Stimulated activated CD4-positive, alpha-beta T cell treated with anti-CD3 and anti-CD28 coated beads, Interleukin-1b, Interleukin-23, amount 100 ng/mL, for 1 hour (primary cell): ENCODE measurements around the gene IL23R.

Source experiments
- DNase-seq, 2 donors: peaks; one replicate each; pipeline ENCODE4 v3.0.0-alpha.2; 2020; ENCODE audit warnings: low read depth in 2 of 2

Gene IL23R

DNA sequence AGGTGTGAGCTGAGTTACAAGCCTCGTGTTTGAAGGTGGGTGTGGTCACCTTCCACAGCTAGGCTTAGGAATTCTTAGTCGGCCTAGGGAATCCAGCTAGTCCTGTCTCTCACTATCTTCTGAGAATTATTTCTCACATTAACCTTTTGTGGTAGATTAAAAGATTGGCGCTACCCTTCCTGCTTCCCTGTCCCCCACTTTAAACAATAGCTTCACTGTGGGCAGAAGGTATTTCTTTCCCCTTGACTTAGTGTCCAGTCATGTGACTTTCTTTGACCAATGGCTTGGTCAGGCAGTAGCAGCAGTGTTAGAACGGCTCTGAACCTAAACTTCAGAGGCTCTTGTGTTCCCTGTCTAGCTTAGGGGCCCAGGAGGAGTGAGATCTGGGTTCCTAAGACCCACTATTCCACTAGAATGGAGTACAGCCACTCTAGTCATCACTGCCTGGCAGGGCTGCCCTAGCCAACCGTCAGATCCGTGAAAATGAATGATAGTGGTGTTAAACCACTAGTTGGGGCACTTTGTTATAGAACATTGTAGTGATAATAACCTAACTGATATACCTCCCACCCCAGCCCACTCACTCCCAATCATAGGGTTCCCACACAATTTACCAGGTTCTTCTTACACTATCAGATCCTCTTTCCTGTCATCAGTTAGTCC lies 17.6 kb upstream of the IL23R start:
- no peak for DNase-seq

DNA sequence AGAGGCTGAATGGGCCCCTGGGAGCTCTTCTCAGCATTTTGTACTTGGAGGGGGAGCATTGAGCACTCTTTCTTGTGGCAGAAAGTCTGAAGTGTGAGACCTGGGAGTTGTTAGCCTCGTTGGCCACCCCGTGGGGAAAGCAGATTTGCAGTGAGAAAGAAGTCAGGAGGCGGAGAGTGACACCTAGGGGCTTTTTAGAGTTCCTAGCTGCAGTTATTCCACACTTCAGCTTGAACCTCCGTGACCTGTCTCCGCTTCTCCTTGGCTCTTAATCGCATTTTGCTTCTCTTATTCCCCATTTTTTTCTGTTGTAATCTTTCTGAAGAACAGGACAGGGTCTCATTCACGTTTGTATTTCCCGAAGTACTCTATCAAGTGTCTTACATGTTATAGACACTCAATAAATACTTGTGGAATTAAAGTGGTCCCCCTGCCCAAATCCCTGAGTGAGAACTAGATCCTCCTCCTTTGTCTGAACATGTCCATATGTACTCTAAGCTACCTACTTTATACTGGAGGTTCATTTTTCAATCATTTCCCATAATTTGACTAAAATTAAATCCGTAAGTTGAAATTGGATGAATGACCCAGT lies 17.0 kb upstream of the IL23R start:
- DNase-seq, result peak in 1 of 2 donors; percentile 18

DNA sequence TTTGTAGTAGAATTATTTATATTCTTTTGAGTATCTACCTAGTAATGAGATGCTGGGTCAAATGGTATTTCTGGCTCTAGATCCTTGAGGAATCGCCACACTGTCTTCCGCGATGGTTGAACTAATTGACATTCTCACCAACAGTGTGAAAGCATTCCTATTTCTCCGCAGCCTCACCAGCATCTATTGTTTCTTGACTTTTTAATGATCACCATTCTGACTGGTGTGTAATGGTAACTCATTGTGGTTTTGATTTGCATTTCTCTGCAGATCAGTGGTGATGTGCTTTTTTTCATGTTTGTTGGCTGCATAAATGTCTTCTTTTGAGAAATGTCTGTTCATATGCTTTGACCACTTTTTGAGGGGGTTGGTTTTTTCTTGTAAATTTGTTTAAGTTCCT lies 15.3 kb upstream of the IL23R start:
- DNase-seq, result no peak

DNA sequence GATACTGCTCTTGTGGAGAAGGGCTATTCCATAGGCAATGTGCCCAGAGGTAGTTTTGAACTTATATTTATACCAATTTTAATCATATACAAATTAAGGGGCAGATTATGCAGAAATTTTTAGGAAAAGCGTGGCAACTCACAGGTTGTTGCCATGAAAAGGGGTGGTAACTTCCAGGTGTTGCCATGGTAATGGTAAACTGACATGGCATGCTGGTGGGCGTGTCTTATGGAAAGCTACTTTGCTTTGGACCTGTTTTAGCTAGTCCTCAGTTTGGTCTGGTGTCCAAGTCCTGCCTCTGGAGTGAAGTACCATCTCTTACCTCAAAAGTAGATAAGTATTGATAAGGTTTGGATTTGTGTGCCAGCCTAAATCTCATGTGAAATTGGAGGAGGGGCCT lies 7.9 kb upstream of the IL23R start:
- no peak for DNase-seq

DNA sequence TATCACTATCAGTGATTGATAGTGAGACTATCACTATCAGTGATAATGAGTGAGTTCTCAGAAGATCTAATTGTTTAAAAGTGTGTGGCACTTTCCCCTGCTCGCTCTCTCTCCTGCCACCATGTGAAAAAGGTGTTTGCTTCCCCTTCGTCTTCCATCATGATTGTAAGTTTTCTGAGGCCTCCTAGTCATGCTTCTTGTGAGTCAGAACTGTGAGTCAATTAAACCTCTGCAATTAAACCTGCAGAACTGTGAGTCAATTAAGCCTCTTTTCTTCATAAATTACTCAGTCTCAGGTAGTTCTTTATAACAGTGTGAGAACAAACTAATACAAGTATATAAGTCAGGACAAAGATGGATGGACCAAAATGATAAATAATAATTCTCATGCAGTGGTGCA lies 7.0 kb upstream of the IL23R start:
- no peak for DNase-seq

DNA sequence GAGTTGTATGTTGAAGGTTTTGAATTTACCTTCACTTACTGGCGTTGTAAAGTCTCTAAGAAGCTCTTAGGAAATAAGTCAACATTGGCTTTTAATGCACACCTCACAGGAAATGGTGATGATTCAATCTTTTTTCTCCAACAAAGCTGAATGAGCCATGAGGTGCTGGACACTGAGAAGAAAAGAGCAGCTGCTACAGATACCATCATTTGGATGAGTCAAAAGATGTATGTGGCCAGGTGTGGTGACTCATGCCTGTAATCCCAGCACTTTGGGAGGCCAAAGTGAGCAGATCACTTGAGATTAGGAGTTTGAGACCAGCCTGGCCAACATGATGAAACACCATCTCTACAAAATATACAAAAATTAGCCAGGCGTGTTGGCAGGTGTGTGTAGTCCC lies 3.3 kb upstream of the IL23R start:
- DNase-seq, result no peak

DNA sequence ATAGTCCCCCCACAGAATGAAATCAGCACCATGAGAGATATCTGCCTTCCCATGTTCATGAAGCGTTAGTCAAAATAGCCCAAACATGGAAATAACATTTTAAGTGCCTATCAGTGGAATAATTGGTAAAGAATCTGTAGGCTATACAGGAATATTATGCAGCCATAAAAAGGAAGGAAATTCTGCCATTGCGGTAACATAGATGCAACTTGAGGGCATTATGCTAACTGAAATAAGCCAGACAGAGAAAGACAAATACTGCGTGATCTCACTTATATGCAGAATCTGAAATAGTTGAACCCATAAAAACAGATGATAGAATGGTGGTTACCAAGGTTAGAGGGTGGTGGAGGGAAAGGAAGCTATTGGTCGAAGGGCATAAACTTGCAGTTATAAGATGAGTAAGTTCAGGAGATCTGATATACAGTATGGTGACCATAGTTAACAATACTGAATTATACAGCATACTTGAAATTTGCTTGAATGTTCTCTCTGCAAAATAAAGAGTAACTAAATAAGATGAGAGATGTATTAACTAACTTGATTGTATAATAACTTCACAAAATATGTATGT lies 699 bp upstream of the IL23R start:
- no peak for DNase-seq

DNA sequence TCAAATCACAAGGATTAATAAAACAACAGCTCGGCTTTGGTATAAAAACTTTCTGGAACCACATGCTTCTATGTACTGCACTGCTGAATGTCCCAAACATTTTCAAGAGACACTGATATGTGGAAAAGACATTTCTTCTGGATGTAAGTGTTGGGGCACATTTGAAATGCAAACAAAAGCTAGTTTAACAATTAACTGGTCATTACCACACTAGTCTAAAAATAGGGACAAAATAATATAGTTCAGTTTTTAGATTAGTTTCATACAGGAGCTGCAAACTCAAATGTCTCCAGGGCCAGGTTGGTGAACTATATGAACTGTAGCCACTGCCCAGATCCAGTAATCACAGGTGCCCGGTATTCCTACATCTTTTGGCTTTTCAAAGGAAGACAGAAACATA lies 3.2 kb downstream of the IL23R start:
- no peak for DNase-seq

DNA sequence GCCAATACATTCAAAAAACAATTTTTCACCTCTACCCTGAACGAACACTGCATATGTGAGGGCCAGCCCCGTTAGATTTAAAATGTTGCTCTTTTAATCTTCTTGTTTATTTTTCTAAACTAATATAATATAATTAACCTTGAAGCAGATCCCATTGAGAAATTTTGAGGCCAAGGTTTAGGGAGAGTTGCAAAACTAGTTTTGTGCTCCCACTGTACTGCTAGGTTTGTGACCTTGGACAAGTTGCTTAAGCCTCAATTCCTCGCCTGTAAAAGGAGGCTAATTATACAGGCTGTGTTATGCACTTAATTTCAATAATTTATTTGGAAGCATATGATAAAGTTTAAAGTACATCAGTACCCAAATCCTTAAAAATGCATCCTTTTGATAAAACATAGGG lies 3.7 kb downstream of the IL23R start:
- DNase-seq, result no peak

DNA sequence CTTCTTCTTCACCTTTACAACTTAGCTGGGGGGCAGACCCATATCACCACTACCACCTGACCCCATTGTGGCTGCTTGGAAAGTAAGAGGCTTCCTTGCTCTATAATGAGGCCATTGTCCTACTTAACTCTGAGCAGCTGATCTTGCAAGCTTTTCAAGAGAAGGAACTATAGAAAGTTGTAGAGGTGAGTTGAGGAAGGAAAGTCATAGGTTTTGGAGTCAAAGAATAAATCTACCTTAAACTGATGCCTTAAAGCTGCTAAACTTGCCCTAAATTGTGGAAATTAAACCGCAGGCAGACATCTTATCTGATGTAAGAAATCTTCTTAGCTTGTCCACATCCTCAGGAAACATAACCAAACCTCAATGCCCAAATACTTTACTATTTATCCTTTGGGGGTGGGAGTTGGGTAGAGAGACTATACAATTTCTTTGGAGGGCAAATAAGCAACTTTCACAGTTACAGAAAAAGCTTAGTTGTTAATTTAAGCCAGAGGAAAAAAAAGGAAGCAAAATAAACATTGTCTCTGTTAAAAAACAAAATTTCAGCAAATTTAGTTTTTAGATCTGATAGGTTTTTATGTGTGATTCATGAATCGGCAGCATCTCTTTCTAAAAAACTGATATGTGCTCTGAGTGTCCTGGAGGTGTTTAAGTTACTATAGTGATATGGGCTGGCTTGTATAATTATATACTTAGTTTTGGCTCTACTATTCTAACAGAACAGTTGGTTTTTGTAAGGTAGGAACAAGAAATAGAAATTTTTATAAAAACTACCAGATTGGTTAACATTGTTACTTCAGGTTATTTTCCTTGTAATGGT lies 4.7 kb downstream of the IL23R start:
- no peak for DNase-seq

DNA sequence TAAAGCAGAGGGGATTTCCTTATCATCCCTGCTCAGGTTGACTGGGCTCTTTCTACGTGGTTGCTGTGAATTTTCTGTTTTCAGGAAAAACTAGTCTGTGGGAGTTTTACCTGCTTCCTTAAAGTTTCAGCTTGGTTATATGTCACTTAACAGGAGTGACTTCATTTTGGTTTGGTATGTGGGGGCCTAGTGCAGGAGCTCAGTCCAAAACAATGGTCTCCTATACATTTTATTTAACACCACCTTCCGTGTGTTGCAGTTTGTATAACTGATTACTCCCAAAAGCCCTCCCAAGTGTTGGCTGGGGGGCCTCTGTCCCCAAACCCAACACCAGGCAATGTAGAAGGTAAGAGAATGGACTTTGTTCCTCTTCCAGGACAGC lies 5.3 kb downstream of the IL23R start:
- DNase-seq, result no peak

DNA sequence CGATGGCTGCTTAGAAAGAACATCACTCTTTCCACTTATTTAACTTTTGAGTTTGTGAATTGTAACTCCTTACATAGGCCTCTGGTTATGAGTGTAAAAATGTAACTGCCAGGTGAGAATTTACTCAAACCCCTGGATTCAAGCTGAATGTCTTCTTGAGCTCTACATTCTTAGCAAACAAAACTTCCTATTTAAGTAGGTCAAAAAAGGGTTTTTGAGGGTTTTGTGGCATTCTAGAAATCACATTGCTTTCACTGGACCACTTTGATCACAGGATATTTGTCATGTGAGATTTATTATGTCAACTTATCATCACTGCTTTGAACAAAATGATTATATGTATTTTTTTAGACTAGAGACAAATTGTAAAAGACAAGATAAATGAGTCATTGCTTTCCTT lies 5.7 kb downstream of the IL23R start:
- DNase-seq, result no peak

DNA sequence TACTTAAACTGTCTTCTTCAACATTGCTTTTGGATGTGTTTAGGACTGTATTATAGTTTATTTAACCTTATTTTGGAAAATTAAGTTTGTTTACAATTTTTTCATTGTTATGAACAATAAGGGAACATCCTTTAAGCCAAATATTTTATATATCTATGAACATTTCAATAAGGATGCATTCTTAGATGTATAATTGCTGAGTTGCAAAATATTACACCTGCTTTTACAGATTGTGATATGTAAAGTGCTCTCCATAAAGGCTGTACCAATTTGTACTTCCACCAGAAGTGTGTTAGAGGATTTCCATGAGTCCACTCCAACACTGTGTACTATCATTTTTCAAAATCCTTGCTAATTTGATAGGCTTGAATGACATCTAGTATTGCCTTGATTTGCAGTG lies 7.7 kb downstream of the IL23R start:
- no peak for DNase-seq

DNA sequence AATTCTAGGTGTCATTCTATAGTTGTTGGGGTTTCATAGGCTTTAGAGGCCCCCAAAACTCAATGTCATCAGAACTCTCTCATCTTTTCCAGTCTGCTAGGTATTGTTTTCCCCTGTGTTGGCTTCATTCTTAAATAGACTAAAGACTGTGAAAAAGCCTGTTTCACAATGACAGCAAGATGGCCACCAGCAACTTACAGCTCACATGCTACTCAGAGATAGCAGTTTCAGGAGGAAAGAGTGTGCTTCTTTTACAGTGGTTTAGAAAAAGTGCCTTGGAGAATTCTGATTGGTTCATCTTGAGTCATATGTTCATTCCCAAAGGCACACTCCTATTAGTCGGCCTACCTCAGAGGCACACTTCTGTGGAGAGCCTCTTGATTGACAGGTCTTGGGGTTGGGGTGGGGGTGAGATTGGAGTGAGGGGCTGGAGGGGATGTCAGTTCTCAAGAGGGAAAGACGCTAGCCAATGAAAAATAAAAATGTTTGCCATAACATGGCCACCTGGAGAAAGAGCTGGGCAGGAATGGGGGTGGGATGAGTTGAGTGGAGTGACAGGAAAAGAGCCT lies 8.5 kb downstream of the IL23R start:
- DNase-seq, result no peak

DNA sequence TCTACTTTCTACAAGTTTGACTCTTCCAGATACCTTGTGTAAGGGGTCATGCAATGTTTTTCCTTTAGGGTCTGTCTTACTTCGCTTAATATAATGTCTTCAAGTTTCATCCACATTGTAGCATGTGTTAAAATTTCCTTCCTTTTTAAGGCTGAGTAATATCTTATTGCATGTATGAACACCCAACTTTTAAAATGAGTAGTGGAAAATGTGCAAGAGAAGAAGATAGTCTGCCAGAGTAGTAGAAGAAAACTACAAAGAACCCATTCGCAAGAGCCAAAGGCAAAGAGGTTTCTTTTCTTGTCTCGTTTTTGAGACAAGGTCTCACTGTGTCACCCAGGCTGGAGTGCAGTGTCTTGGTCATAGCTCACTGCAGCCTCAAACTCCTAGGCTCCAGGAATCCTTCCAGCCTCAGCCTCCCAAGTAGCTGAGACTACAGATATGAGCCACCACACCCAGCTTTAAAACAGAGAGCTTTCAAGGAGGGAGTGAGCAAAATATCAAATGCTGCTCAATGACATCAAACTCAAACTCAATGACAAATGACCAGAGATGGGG lies 9.4 kb downstream of the IL23R start:
- DNase-seq, result no peak

DNA sequence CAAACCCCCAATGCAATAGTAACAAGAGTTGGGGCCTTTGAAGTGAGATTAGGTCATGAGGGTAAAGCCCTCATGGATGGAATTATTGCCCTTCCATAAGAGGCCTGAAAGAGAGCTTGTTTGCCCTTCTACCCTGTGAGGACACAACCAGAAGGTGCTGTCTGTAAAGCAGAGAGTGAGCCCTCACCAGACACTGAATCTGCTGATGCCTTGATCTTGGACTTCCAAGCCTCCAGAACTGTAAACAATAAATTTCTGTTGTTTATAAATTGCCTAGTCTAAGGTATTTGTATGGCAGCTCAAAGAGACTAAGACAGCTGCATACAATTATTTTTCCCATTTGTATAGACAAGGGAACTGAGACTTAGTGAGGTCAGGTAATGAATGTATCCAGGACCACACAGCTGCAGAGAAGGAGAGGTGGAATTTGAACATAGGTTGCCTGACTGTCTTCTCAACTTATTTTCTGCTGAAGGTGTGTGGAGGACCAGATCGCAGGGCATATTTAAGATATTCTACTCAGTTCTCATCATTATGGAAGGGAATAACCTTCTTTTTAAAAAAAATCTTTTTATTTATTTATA lies 18.7 kb downstream of the IL23R start:
- no peak for DNase-seq

DNA sequence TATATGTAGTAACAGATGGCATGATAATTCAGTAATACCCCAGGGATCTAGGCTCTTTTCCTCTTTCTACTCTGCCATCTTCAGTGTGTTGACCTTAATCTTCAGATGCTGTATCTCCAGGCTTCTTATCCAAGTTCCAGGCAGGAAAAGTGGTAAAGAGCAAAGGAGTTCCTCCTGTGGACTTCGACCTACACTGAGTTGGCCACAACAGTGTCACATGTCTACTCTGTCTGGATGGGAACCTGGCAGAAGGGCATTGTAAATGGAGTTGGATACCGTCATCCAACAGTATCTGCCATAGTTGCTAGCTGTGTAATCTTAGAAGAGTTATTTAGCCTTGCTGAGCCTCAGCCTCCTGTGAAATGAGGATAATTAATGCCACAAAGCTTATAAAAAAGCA lies 21.9 kb downstream of the IL23R start:
- DNase-seq, result no peak

DNA sequence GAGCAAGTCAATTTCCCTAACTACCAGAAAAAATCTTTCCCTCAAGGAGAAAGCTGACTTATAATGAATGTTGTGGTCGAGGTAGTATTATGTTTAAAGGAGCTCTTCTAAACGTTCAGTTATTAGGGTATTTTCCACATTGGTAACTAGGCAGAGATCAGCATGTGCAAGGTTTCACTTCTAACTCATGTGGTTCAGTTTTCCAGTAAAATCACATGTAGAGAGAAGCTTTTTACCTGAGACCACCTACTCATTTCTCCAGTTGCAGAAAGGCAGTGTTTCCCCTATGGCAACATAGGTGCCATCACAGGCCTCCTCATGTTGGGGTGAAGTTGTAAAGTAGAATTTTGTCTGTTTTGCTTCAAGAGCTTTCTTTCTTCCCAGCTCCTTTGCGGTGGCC lies 23.7 kb downstream of the IL23R start:
- no peak for DNase-seq

DNA sequence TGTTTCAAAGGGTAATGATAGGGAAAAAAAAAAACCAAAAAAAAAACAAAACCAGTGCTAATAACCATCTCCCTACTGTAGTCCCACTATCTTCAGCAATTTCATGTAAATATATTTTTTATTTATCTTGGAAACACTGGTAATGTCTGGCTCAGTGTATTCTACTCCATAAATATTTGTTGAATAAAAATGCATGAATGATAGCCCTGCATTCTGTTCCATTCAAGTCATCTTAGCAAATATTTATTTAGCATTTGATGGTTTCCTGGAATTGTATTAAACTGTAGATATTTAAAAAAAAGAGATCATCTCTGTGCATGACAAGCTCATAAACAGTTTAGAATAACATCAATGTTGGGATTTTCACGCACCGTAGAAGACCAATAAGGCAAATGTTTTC lies 24.2 kb downstream of the IL23R start:
- no peak for DNase-seq

DNA sequence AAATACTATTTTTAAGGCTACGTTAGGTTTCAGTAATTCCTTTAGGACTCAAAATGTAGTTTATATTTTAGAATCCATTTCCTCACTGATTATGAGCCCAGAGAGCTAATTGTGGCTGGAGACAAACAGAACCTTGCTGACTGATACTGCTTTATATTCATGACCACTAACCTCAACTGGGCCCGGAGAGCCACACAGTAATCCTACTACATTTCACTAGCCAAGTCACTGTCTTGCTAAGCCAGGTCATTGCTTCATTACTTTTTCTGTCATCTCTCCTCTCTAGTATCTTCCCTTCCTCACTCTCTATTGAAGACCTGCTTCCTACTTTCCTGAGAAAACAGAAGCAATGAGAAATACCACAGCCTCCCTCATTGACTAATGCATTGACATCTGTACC lies 24.7 kb downstream of the IL23R start:
- DNase-seq, result no peak

DNA sequence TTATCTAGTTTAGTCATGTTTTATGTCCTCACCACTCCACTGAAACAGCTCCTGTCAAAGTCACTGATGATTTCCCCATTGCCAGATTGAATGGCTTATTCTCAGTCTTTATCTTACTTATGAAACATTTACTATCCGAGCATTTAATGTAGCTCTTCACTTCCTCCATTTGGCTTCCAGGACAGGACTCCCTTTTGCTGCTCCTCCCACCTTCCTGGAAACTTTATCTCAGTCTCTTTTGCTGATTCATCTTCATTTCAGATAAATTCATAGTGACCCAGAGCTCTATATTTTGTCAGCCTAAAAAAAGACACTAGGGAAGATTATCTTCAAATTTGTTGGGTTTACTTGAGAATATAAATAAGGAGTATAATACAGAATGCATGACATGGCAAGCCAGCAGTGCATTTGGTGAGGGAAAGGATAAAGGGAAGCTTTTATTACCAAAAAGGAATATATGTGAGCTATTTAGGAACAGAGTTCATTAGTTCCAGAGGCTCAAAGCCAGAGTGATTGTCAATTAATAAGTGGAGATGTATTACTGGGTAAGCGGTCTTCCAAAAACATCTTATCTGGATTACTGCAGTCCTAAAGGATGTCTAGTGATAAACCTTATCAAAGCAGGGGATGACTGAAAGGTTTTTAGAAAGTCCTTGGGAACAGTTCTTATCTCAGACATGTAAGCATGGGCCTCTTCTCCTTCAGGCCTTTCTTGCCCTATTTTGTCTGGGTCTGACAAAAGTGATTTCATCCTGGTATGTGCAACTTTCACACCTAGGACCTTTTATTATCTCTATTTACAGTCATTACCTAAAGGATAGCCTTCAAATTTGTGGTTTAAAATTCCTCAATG lies 25.6 kb downstream of the IL23R start:
- no peak for DNase-seq
